Upper lobe of right lung (tissue), 1 donor: ENCODE results near the gene MYO18A. TPM values are rescaled to one million over a fixed set of nuclear protein-coding genes. Genes with fewer than 3 reads are reported as not detected.
A peak's percentile ranks its signal among the peaks of the same experiment; 100 is the strongest.

Experiments used
- ATAC-seq: fragments of 200-7000 bp; cut with Tn5 transposase; one replicate; pipeline ENCODE4 v1.9.1; 2020; ENCODE audit warnings: mild to moderate bottlenecking, moderate library complexity
- DNase-seq: peaks from one replicate; pipeline ENCODE4 v3.0.0-alpha.2; 2020
- H3K27ac ChIP-seq: fragments of 200-600 bp; one replicate; pipeline ENCODE4 v1.8.0; 2022
- H3K27me3 ChIP-seq: fragments of 200-600 bp; one replicate; pipeline ENCODE4 v1.8.0; 2022; ENCODE audit warnings: mild to moderate bottlenecking
- H3K36me3 ChIP-seq: fragments of 200-600 bp; one replicate; pipeline ENCODE4 v1.8.0; 2022
- H3K4me1 ChIP-seq: fragments of 200-600 bp; one replicate; pipeline ENCODE4 v1.8.0; 2022
- H3K4me3 ChIP-seq: fragments of 200-600 bp; one replicate; pipeline ENCODE4 v1.8.0; 2022; ENCODE audit warnings: mild to moderate bottlenecking
- H3K9me3 ChIP-seq: fragments of 200-600 bp; one replicate; pipeline ENCODE4 v1.8.0; 2022
- CTCF ChIP-seq: fragments of 200-600 bp; IDR thresholded peaks from one replicate; pipeline ENCODE4 v1.8.0; 2022; ENCODE audit warnings: antibody characterized with exemption
- intact Hi-C: fragments of 100-400 bp; cut with DNase I; formaldehyde crosslinking; loops from one replicate; pipeline ENCODE4 v1.11.0; 2022
- total RNA-seq: library from RNA; stranded (reverse); fragmentation: NEBNext Ultra II Directional; extraction: Animal tissue kit (Norgen Biotek cat#: 25700); gene quantifications from one replicate; pipeline ENCODE4 v1.2.1, GENCODE V29; 2021
- donor health status: DM: no; HTN: yes; CAD: no; lungs with severe emphysema.

The MYO18A gene
- total RNA-seq, 1 donor from 2014 or later: 51.0 TPM

- DNase-seq (no peak), ATAC-seq (no peak)
- Histone ChIP-seq H3K4me1 (peaks cover 6% of the 10 kb centered on the region), H3K4me3 (no peak overlapping the region), H3K9me3 (no peaks in the 10 kb centered on the region), H3K27ac (no peak overlapping the region), H3K27me3 (no peaks in the 10 kb centered on the region), H3K36me3 (no peaks in the 10 kb centered on the region)
- TF ChIP-seq CTCF: no peak
- intact Hi-C loops: loop anchor here (5.0 kb wide), 1 partner anchor 68 kb away; no protein-coding TSS in a partner anchor
Observed at GRCh38 chr17:29215717-29216116, 35.5 kb upstream of the MYO18A start.

GRCh38 chr17:29215174-29215573, 35.0 kb upstream of the MYO18A start:
- ATAC-seq (no peak), DNase-seq (no peak)
- Histone ChIP-seq H3K27ac (no peak overlapping the region), H3K27me3 (no peaks in the 10 kb centered on the region), H3K4me3 (no peak overlapping the region), H3K4me1 (peaks cover 6% of the 10 kb centered on the region), H3K9me3 (no peaks in the 10 kb centered on the region), H3K36me3 (no peaks in the 10 kb centered on the region)
- TF ChIP-seq CTCF: no peak
- intact Hi-C loops: loop anchor here (5.0 kb wide), 1 partner anchor 68 kb away; no protein-coding TSS in a partner anchor

GRCh38 chr17:29214215-29215146, 34.3 kb upstream of the MYO18A start:
- peak; percentile 82 for ATAC-seq
- H3K27me3 ChIP-seq: no peaks in the 10 kb centered on the region
- DNase-seq: no peak
- no peaks in the 10 kb centered on the region for H3K9me3 ChIP-seq
- no peak for TF ChIP-seq CTCF
- intact Hi-C loops: loop anchor here (5.0 kb wide), 1 partner anchor 67 kb away; no protein-coding TSS in a partner anchor
- H3K4me1 ChIP-seq: peaks cover 4% of the 10 kb centered on the region
- H3K27ac ChIP-seq: no peak overlapping the region
- no peak overlapping the region for H3K4me3 ChIP-seq
- H3K36me3 ChIP-seq: no peaks in the 10 kb centered on the region

GRCh38 chr17:29212681-29213121, 32.5 kb upstream of the MYO18A start:
- H3K4me3 ChIP-seq: no peak overlapping the region
- intact Hi-C loops: no loop called here
- no peak for TF ChIP-seq CTCF
- H3K36me3 ChIP-seq: no peaks in the 10 kb centered on the region
- ATAC-seq (no peak), DNase-seq (no peak)
- no peak overlapping the region for H3K27ac ChIP-seq
- no peaks in the 10 kb centered on the region for H3K4me1 ChIP-seq
- no peaks in the 10 kb centered on the region for H3K27me3 ChIP-seq
- no peaks in the 10 kb centered on the region for H3K9me3 ChIP-seq

GRCh38 chr17:29212094-29212631, 32.0 kb upstream of the MYO18A start:
- intact Hi-C loops: no loop called here
- ATAC-seq (no peak), DNase-seq (no peak)
- no peaks in the 10 kb centered on the region for H3K27me3 ChIP-seq
- H3K9me3 ChIP-seq: no peaks in the 10 kb centered on the region
- TF ChIP-seq CTCF: no peak
- no peak overlapping the region for H3K4me3 ChIP-seq
- no peak overlapping the region for H3K27ac ChIP-seq
- no peaks in the 10 kb centered on the region for H3K36me3 ChIP-seq
- no peaks in the 10 kb centered on the region for H3K4me1 ChIP-seq
